NK-92 (cell line): ENCODE measurements around the gene UBE2I.
"Not testable (repeated sequence)": the region's sequence is repeated elsewhere in the genome, so short reads cannot be mapped to it uniquely, and the experiment has no call there.

ENCODE experiments used
- DNase-seq: peaks from one replicate; lab custom pipeline; 2025; ENCODE audit not compliant: unreplicated experiment; lab: John Stamatoyannopoulos, UW

The UBE2I gene

GRCh38 chr16:1328136-1328535 is 18.7 kb downstream of the UBE2I start:
- not testable (repeated sequence) for DNase-seq

- DNase-seq: not testable (repeated sequence)
Observed at GRCh38 chr16:1328961-1329360, 19.5 kb downstream of the UBE2I start.

- no peak for DNase-seq
Observed at GRCh38 chr16:1330260-1330914, 21.0 kb downstream of the UBE2I start.

GRCh38 chr16:1330931-1331711 is 21.7 kb downstream of the UBE2I start:
- DNase-seq: no peak

GRCh38 chr16:1331712-1332617 is 22.5 kb downstream of the UBE2I start:
- DNase-seq: no peak

- DNase-seq: no peak
Observed at GRCh38 chr16:1332618-1333148, 23.2 kb downstream of the UBE2I start.

GRCh38 chr16:1333149-1333812 is 23.8 kb downstream of the UBE2I start, which contains the start of gene BAIAP3:
Gene BAIAP3, plus strand, starts transcription at chr16:1333645. Its CDS starts 4,905 bp downstream, at chr16:1338550.
- DNase-seq: no peak

- DNase-seq: no peak
Observed at GRCh38 chr16:1333854-1334700, 24.6 kb downstream of the UBE2I start.

GRCh38 chr16:1334739-1335138 is 25.3 kb downstream of the UBE2I start:
- no peak for DNase-seq

GRCh38 chr16:1335211-1335971 is 26.0 kb downstream of the UBE2I start:
- no peak for DNase-seq

- no peak for DNase-seq
Observed at GRCh38 chr16:1335996-1336395, 26.6 kb downstream of the UBE2I start.

GRCh38 chr16:1336619-1337018 is 27.2 kb downstream of the UBE2I start:
- no peak for DNase-seq

GRCh38 chr16:1337486-1337885 is 28.1 kb downstream of the UBE2I start:
- DNase-seq: no peak

GRCh38 chr16:1338119-1338730 is 28.8 kb downstream of the UBE2I start:
- DNase-seq: no peak

GRCh38 chr16:1338855-1339675 is 29.6 kb downstream of the UBE2I start:
- DNase-seq: no peak

- no peak for DNase-seq
Observed at GRCh38 chr16:1340730-1341494, 31.5 kb downstream of the UBE2I start.
